WTC11 (cell line): Measurements from ENCODE around the gene RAD50. TPM values are rescaled to one million over a fixed set of nuclear protein-coding genes. Genes with fewer than 3 reads are reported as not detected.

Experiments
- ARID4B ChIP-seq: sonication (generic); formaldehyde crosslinking; IDR thresholded peaks from 2 replicates; pipeline ENCODE4 v1.8.0; 2023; ENCODE audit warnings: missing genetic modification reagents, mild to moderate bottlenecking, borderline replicate concordance
- EMX1 ChIP-seq: fragments of 250-450 bp; sonication (Bioruptor Pico); IDR thresholded peaks from 2 replicates; pipeline ENCODE4 v1.8.0; 2021; ENCODE audit warnings: mild to moderate bottlenecking
- ESRRA ChIP-seq: sonication (generic); formaldehyde crosslinking; IDR thresholded peaks from 2 replicates; pipeline ENCODE4 v1.8.1; 2022; ENCODE audit warnings: mild to moderate bottlenecking, missing genetic modification reagents, borderline replicate concordance
- FOXJ3 ChIP-seq: sonication (generic); formaldehyde crosslinking; IDR thresholded peaks from 2 replicates; pipeline ENCODE4 v1.9.0; 2021; ENCODE audit warnings: missing genetic modification reagents, mild to moderate bottlenecking, borderline replicate concordance
- FOXP1 ChIP-seq: sonication (generic); formaldehyde crosslinking; IDR thresholded peaks from 2 replicates; pipeline ENCODE4 v1.8.0; 2022; ENCODE audit warnings: missing genetic modification reagents, mild to moderate bottlenecking, moderate library complexity, borderline replicate concordance
- FOXP4 ChIP-seq: sonication (generic); formaldehyde crosslinking; IDR thresholded peaks from 2 replicates; pipeline ENCODE4 v1.8.0; 2022; ENCODE audit warnings: mild to moderate bottlenecking, missing genetic modification reagents
- MYBL2 ChIP-seq: sonication (generic); formaldehyde crosslinking; IDR thresholded peaks from 2 replicates; pipeline ENCODE4 v1.8.1; 2023; ENCODE audit warnings: mild to moderate bottlenecking, moderate library complexity, missing genetic modification reagents
- NR3C1 ChIP-seq: sonication (generic); formaldehyde crosslinking; conservative IDR thresholded peaks from 2 replicates; pipeline ENCODE4 v1.8.1; 2023; ENCODE audit warnings: low read depth, mild to moderate bottlenecking, missing genetic modification reagents
- OVOL2 ChIP-seq: fragments of 250-450 bp; sonication (Bioruptor Pico); IDR thresholded peaks from 2 replicates; pipeline ENCODE4 v1.9.0; 2021; ENCODE audit warnings: mild to moderate bottlenecking, borderline replicate concordance
- SMAD4 ChIP-seq: sonication (generic); formaldehyde crosslinking; IDR thresholded peaks from 2 replicates; pipeline ENCODE4 v1.8.0; 2022; ENCODE audit warnings: mild to moderate bottlenecking, missing genetic modification reagents
- TEAD4 ChIP-seq: sonication (generic); formaldehyde crosslinking; IDR thresholded peaks from 2 replicates; pipeline ENCODE4 v1.8.0; 2022; ENCODE audit warnings: mild to moderate bottlenecking, missing genetic modification reagents
- USF1 ChIP-seq: sonication (generic); formaldehyde crosslinking; IDR thresholded peaks from 2 replicates; pipeline ENCODE4 v1.8.0; 2022; ENCODE audit warnings: mild to moderate bottlenecking, missing genetic modification reagents
- ZBTB21 ChIP-seq: sonication (generic); formaldehyde crosslinking; IDR thresholded peaks from 2 replicates; pipeline ENCODE4 v1.8.1; 2023; ENCODE audit warnings: mild to moderate bottlenecking, missing genetic modification reagents, borderline replicate concordance
- ZNF121 ChIP-seq: sonication (generic); formaldehyde crosslinking; IDR thresholded peaks from 2 replicates; pipeline ENCODE4 v1.8.0; 2023; ENCODE audit warnings: missing genetic modification reagents
- ZNF138 ChIP-seq: sonication (generic); formaldehyde crosslinking; conservative IDR thresholded peaks from 2 replicates; pipeline ENCODE4 v1.8.1; 2022; ENCODE audit warnings: mild to moderate bottlenecking, moderate library complexity, missing genetic modification reagents
- ZNF232 ChIP-seq: sonication (generic); formaldehyde crosslinking; IDR thresholded peaks from 2 replicates; pipeline ENCODE4 v1.8.0; 2022; ENCODE audit warnings: mild to moderate bottlenecking, missing genetic modification reagents
- ZNF396 ChIP-seq: fragments of 250-450 bp; sonication (Bioruptor Pico); IDR thresholded peaks from 2 replicates; pipeline ENCODE4 v1.8.0; 2021; ENCODE audit warnings: mild to moderate bottlenecking, moderate library complexity, borderline replicate concordance
- total RNA-seq: library from RNA; stranded (reverse); gene quantifications from 3 replicates; pipeline ENCODE4 v1.2.3, GENCODE V29; 2021
- TF ChIP-seq, protein P1 (sequence below): sonication (generic); formaldehyde crosslinking; IDR thresholded peaks from 2 replicates; pipeline ENCODE4 v1.8.1; 2023; ENCODE audit warnings: mild to moderate bottlenecking, missing genetic modification reagents, borderline replicate concordance
- TF ChIP-seq, protein P2 (sequence below): sonication (generic); formaldehyde crosslinking; IDR thresholded peaks from 2 replicates; pipeline ENCODE4 v1.8.0; 2022; ENCODE audit warnings: missing genetic modification reagents
- TF ChIP-seq, protein P3 (sequence below): fragments of 250-450 bp; sonication (Bioruptor Pico); IDR thresholded peaks from 2 replicates; pipeline ENCODE4 v1.9.0; 2021; ENCODE audit warnings: mild to moderate bottlenecking
- TF ChIP-seq, protein P4 (sequence below): sonication (generic); formaldehyde crosslinking; IDR thresholded peaks from 2 replicates; pipeline ENCODE4 v1.8.0; 2022; ENCODE audit warnings: mild to moderate bottlenecking, missing genetic modification reagents

RAD50 gene
- total RNA-seq, 1 experiment from 2014 or later, result 31.1 TPM

DNA sequence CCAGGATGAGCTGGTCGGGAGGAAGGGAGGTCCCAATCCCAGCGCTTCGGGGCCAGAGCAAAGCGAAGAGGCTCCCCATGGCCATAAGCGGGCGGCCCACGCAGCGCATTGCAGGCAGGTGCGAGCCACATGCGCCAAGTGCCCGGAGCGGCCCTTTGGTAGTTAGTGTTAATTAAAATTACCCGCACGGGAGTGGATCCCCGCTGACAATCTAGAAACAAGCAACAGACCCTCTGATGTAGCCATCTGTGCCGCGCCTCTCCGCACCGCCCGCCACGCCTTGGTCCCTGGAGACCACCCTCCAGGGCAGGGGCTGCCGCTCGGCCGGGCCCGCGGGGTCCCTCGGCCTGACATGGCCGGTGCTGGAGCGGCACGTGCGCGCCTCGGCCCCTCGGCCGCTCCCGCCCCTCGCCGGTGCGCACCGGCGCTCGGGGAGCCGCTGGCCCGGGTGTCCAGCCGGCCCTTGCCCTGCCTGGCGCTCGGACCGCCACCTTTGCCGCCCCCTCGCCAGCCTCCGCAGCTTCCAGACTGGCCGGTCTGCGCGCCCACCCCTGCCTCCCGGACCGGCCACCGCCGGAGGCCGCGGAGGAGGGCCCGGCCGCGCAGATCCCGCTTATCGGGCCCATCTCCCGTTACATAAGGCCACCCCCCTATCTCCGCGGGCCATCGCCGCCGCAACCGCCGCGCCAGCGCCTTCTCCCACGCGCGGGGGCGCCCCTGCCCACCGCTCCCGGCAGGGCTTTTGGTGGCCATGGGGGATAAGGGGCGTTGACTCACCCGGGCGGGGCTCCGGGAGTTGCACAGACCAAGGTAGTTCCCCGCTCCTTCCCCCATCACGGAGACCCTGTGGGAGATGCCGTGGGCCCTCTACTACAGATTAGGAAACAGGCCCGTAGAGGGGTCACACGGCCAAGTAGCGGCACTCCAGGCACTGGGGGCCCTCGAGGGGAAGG, 99.3 kb downstream of the RAD50 start (continued):
- TF ChIP-seq, protein P1, sequence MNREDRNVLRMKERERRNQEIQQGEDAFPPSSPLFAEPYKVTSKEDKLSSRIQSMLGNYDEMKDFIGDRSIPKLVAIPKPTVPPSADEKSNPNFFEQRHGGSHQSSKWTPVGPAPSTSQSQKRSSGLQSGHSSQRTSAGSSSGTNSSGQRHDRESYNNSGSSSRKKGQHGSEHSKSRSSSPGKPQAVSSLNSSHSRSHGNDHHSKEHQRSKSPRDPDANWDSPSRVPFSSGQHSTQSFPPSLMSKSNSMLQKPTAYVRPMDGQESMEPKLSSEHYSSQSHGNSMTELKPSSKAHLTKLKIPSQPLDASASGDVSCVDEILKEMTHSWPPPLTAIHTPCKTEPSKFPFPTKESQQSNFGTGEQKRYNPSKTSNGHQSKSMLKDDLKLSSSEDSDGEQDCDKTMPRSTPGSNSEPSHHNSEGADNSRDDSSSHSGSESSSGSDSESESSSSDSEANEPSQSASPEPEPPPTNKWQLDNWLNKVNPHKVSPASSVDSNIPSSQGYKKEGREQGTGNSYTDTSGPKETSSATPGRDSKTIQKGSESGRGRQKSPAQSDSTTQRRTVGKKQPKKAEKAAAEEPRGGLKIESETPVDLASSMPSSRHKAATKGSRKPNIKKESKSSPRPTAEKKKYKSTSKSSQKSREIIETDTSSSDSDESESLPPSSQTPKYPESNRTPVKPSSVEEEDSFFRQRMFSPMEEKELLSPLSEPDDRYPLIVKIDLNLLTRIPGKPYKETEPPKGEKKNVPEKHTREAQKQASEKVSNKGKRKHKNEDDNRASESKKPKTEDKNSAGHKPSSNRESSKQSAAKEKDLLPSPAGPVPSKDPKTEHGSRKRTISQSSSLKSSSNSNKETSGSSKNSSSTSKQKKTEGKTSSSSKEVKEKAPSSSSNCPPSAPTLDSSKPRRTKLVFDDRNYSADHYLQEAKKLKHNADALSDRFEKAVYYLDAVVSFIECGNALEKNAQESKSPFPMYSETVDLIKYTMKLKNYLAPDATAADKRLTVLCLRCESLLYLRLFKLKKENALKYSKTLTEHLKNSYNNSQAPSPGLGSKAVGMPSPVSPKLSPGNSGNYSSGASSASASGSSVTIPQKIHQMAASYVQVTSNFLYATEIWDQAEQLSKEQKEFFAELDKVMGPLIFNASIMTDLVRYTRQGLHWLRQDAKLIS, result no peak
- no peak for TF ChIP-seq USF1 (CRISPR knock-in tag)
- TF ChIP-seq ZNF232 (CRISPR knock-in tag), result no peak
- TF ChIP-seq FOXP4, result peak; percentile 72; the same call in 1 of the 2 replicates
- no peak for TF ChIP-seq ZBTB21 (CRISPR knock-in tag)
- TF ChIP-seq FOXP1, result peak; percentile 90
- TF ChIP-seq, protein P2, sequence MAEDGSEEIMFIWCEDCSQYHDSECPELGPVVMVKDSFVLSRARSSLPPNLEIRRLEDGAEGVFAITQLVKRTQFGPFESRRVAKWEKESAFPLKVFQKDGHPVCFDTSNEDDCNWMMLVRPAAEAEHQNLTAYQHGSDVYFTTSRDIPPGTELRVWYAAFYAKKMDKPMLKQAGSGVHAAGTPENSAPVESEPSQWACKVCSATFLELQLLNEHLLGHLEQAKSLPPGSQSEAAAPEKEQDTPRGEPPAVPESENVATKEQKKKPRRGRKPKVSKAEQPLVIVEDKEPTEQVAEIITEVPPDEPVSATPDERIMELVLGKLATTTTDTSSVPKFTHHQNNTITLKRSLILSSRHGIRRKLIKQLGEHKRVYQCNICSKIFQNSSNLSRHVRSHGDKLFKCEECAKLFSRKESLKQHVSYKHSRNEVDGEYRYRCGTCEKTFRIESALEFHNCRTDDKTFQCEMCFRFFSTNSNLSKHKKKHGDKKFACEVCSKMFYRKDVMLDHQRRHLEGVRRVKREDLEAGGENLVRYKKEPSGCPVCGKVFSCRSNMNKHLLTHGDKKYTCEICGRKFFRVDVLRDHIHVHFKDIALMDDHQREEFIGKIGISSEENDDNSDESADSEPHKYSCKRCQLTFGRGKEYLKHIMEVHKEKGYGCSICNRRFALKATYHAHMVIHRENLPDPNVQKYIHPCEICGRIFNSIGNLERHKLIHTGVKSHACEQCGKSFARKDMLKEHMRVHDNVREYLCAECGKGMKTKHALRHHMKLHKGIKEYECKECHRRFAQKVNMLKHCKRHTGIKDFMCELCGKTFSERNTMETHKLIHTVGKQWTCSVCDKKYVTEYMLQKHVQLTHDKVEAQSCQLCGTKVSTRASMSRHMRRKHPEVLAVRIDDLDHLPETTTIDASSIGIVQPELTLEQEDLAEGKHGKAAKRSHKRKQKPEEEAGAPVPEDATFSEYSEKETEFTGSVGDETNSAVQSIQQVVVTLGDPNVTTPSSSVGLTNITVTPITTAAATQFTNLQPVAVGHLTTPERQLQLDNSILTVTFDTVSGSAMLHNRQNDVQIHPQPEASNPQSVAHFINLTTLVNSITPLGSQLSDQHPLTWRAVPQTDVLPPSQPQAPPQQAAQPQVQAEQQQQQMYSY (CRISPR knock-in tag), result no peak; the same call in none of the 2 replicates
- TF ChIP-seq NR3C1 (CRISPR knock-in tag), result no peak
- TF ChIP-seq ZNF396 (CRISPR knock-in tag), result no peak
- no peak for TF ChIP-seq FOXJ3 (CRISPR knock-in tag)
- peak; percentile 58; the same call in 1 of the 2 replicates for TF ChIP-seq ARID4B (CRISPR knock-in tag)
- no peak for TF ChIP-seq OVOL2 (CRISPR knock-in tag)
- no peak for TF ChIP-seq TEAD4 (CRISPR knock-in tag)
- TF ChIP-seq, protein P3, sequence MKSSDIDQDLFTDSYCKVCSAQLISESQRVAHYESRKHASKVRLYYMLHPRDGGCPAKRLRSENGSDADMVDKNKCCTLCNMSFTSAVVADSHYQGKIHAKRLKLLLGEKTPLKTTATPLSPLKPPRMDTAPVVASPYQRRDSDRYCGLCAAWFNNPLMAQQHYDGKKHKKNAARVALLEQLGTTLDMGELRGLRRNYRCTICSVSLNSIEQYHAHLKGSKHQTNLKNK (CRISPR knock-in tag), result no peak
- TF ChIP-seq ESRRA (CRISPR knock-in tag), result peak; percentile 48; the same call in 1 of the 2 replicates
- TF ChIP-seq, protein P4, sequence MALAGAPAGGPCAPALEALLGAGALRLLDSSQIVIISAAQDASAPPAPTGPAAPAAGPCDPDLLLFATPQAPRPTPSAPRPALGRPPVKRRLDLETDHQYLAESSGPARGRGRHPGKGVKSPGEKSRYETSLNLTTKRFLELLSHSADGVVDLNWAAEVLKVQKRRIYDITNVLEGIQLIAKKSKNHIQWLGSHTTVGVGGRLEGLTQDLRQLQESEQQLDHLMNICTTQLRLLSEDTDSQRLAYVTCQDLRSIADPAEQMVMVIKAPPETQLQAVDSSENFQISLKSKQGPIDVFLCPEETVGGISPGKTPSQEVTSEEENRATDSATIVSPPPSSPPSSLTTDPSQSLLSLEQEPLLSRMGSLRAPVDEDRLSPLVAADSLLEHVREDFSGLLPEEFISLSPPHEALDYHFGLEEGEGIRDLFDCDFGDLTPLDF (CRISPR knock-in tag), result peak; percentile 76; the same call in 1 of the 2 replicates
- TF ChIP-seq EMX1 (CRISPR knock-in tag), result no peak
- no peak for TF ChIP-seq SMAD4 (CRISPR knock-in tag)
- TF ChIP-seq ZNF138, result no peak
- peak; percentile 74; the same call in 1 of the 2 replicates for TF ChIP-seq MYBL2 (CRISPR knock-in tag)
- TF ChIP-seq ZNF121, result no peak
